HG03354 (cell line): ENCODE measurements around the gene SSBP4.

Experiments
- ATAC-seq: cut with Tn5 transposase; IDR thresholded peaks from one replicate; pipeline ENCODE4 v1.9.1; 2021; ENCODE audit warnings: mild to moderate bottlenecking; ENCODE audit not compliant: unreplicated experiment, poor library complexity, severe bottlenecking

SSBP4 gene

GRCh38 chr19:18457483-18458331 is 38.5 kb downstream of the SSBP4 start:
- ATAC-seq = no peak

- no peak for ATAC-seq
Observed at GRCh38 chr19:18460900-18461299, 41.7 kb downstream of the SSBP4 start.

DNA sequence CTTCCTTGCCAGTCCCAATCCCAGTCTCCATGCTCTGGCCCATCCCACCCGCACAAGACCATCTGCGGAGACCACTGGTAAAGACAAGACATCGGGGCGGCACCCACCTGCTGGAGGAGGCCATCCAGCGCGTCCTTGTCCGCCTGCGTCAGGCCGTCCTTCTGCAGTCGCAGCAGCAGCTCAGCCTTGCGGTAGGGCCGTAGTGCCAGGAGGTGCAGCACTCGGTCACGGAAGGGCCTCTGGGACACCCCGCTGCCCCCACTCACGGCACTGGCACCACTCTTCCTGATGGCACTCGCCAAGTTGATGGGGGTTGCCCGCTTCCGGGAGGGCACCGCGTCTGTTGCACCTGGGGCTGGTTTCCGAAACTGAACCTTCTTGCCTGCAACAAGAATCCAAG is 42.3 kb downstream of the SSBP4 start:
- ATAC-seq = no peak

DNA sequence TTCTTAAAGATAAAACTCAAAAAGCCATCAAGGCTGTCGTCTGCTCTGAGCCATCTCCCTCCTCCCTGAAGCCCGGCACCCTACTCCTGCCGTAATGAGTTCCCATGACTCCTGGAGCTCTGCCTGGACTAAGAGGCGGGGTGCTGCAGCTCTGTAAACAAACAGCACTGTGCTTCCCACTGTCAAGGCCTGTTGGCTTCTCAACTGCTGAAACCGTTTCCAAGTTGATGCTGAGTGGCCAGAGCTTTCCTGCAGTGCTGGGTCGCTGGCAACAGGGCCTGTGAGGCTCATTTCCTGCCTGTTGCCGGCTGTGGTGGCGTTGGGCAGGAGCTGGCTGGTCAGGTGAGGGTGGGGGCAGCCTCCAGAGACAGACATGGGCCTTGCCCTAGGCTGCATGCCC is 45.4 kb downstream of the SSBP4 start:
- ATAC-seq = no peak

DNA sequence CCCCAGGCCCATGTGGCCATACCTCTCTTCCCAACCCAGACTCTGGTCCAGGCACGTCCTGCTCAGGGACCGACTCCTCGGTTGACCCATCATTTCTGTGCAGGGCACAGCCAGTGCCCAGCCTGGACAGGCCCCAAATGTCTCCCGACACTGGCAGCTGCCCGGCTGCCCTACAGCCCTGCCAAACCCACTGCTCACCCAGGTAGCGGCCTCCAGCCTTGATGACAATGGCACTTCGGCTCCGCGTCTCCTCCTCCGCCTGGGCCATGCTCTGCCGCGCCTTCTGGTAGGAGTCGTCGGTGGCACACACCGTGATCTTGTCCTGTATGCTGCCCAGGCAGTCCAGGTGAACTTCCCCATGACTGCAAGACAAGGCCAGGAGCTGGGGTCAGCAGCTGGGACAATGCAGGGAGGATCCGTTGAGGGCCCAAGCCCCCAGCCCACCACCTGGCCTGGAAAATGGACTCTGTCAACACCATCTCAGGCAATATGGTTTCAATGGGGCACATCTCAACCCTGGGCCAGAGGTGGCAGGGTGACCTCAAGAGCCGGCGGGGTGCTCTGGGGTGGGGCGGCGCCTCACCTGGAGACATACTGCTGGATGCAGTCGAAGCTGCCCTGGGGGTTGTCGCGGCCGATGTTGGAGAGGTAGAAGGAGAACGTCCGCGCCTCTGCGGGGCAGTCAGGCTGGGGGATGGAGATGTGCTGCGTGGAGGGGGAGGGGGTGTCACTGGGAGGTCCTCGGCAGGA is 46.2 kb downstream of the SSBP4 start:
- no peak for ATAC-seq

DNA sequence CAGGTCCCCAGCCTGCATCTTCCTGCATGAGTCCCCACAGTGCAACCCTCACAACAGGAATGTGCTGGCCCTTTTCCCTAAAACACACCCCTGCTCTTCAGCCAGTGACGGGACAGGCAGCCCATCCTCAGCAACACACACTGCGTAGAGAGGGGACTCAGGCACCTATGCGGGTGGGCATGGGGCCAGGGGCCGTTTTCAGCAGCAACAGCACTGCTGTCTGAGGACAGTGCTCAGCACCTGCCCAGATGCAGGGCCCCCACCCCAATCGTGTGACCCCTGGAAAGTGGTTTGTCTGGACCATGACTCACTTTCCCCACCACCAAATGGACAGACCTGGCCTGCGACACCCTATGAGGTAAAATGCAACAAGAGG is 46.8 kb downstream of the SSBP4 start:
- no peak for ATAC-seq

GRCh38 chr19:18466354-18466753 is 47.2 kb downstream of the SSBP4 start:
- ATAC-seq = no peak

DNA sequence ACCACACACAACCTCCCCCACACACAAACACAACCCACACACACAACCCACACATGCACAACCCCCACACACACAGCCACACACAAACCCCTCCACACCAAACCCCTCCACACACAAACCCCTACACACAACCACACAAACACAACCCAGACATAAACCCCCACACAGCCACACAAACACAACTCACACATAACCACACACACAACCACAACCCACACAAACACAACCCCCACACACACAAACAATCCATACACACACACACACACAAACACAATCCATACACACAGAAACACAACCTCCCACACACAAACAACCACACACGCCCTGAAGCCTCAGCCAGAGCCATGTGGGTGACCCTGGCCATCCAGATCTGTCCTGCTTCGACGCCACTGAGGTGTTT is 48.8 kb downstream of the SSBP4 start:
- ATAC-seq = no peak

DNA sequence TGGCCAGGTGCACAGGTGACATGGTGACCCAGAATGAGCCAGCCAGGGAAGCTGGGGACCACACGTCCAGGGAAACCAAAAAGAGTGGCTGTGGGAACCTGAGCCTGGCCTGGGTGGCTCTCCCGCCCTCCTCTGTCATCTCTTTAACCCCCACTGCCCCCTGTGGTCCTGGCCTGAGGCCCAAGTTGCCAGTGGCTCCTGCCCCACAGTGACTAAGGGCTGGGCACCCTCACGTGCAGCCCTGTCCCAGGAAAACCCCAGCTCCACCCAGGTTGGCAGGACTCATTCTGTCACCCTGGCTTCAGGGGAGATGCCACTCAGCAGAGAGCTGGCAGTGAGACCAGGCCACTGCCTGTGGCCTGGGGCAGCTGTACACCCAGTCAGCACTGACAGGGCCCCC is 49.3 kb downstream of the SSBP4 start:
- ATAC-seq = no peak

- no peak for ATAC-seq
Observed at GRCh38 chr19:18469069-18469846, 50.1 kb downstream of the SSBP4 start.

- no peak for ATAC-seq
Observed at GRCh38 chr19:18470787-18471186, 51.6 kb downstream of the SSBP4 start.

DNA sequence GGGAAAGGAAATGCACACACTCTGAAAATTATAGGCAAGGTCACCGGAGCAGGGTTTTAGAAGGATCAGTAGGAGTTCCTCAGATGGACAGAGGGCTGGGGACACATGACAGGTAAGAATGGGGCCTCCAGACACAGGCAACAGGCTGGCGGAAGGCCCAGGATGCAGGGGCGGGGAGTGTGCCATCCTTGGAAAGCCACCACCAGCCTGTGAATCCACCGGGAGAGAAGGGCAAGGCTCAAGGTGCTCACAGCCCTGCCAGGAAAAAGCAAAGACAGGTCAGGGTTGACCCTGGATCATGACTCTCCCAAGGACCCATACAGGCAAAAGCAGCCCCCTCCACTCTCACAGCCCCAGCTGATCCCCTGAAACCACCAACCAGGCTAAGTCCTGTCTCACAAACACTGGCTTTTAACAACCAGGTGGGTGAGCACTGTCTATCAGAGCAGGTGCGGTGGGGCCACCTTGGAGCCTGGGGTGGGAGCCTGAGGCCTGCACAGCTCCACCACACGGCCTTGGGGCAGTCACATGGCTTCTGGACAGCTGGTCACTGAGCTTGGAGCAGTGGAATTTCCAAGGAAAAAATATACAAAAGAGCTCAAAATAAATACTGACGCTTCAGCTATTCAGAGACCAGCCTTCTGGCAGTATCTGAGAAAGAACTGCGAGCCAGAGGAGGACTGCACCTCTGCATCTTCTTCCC is 54.0 kb downstream of the SSBP4 start:
- no peak for ATAC-seq

- no peak for ATAC-seq
Observed at GRCh38 chr19:18473706-18474087, 54.5 kb downstream of the SSBP4 start.

DNA sequence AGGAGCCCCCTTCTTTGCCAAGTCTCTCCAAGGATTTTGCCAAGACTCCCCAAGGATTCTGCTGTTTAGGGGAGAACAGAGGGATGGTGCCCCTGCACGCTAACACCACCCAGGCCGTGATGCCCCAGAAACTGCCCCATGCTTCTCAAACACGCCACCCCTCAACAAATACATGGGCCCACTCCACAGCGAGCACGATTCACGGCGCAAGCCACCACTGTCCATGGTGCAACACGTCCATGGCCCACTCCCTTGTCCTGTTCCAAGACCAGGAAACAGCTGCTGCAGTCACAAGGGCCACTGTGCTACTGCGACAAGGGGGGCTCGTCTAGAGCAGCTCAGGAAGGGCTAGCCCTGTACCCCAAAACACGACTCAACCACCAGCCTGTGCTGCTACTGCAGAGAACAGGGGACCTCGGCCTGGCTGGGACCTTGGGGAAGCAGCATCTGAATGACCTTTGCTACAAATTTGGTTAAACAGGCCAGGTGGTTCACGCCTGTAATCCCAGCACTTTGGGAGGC is 55.2 kb downstream of the SSBP4 start:
- no peak for ATAC-seq

GRCh38 chr19:18475004-18475453 is 55.8 kb downstream of the SSBP4 start:
- no peak for ATAC-seq

DNA sequence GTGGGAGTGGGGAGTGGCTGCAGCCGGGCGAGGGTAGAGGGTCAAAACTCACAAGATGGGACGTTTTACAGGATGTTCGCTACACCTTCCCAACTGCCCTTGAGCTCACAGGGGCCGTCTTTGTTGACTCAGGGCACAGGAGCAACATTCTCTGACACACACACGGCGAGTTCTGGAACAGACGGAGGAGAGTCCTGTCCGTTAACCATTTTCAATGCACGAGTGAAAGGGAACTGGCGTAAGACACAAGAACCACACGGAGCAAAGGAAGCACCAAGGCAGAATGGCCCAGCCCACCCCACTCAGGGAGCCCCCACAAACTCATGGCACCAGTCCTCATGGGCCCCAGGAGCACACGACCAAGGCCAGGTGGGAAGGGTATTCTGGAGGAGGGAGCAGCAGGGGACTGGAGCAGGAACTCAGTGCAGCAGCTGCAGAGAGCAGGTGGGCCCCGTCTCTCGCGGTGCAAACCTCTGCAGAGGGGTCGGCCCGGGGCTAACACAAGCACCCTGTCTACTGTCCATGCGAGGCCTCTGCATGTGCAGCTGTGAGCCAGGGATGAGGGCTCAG is 56.6 kb downstream of the SSBP4 start:
- ATAC-seq = no peak

- ATAC-seq = no peak
Observed at GRCh38 chr19:18476507-18477041, 57.4 kb downstream of the SSBP4 start.

GRCh38 chr19:18477042-18477779 is 58.0 kb downstream of the SSBP4 start:
- ATAC-seq = no peak
